Measurements from ENCODE around the gene TRIM59.
"Not testable (repeated sequence)": the region's sequence is repeated elsewhere in the genome, so short reads cannot be mapped to it uniquely, and the experiment has no call there.

The TRIM59 gene

GRCh38 chr3:160454995-160455394, 5.4 kb upstream of the TRIM59 start:
- no peak for DNase-seq

DNA sequence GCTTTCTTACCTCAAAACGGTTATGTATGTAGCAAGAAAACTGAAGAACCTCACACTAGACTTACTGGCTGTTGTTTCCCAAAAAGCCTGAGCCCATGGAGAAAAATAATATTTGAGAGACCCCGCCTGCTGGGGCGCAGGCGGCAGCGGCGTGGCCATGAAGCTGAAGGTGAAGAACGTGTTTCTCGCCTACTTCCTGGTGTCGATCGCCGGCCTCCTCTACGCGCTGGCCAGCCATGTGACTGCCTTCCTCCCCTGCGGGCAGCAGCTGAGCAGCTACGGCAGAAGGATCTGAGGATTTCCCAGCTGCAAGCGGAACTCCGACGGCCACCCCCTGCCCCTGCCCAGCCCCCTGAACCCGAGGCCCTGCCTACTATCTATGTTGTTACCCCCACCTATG, 2.7 kb upstream of the TRIM59 start:
- not testable (repeated sequence) for DNase-seq

- peak; percentile 33 for DNase-seq
These were observed 2.0 kb upstream of the TRIM59 start for GRCh38 chr3:160451602-160452001.

- peak; percentile 96 for DNase-seq
These were observed 1.3 kb upstream of the TRIM59 start for GRCh38 chr3:160450846-160451245.

DNA sequence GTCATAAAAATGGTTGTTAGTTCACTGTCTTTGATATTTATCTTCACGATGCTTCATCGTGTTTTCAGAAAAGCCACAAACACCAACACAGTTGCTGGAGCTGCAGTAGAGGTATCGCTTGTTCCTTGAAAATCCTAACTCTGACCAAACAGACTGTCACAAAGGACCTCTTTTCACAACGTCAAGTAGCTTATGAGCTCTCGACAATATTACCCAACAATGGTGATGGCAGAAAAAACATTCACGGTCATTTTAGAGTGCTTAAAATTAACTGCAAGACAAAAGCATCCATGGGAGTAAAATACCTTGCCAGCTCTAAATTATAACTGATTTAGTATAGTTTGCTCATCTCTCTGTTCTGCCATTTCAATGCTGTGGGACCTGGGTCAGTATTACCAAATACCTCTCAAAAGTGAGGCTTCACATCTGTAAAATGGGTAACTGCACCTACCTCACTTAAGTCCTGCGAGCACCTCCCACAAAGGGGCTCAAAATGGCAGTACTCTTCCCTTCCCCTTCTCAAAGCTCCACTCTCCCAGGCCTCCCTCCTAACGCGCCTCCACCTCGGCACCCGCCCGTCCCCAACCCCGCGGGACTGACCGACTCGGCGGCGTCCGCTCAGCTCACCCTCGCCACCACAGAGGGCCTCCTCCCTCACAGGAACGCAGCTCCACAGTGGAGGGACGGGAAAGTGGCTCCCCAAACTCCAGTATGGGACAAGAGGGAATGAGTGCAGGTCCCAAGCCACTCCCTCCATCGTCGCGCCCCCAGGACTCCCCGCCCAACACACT, 546 bp downstream of the TRIM59 start:
- DNase-seq, result peak; percentile 16

GRCh38 chr3:160447544-160447943, 2.0 kb downstream of the TRIM59 start:
- DNase-seq, result peak; percentile 39

- DNase-seq, result no peak
These were observed 3.0 kb downstream of the TRIM59 start for GRCh38 chr3:160446522-160447056.

- no peak for DNase-seq
These were observed 3.7 kb downstream of the TRIM59 start for GRCh38 chr3:160445854-160446253.

DNA sequence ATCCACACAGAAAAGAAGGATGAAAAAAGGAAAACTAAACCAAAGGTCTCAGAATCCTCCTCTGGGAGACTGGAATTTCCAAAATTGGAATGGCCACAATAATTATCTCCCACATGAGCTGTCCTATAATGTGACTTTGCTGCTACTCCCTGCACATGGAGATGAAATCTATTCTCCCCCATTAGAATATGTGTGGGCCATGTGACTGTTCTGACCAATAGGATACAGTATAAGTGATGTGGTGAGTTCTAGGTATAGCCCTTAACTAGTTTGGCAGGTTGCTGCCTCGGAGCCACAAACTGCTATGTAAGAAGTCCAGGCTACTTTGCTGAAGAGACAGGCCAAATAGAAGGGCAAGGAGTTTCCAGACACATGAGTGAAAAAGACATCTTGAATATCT, 5.2 kb downstream of the TRIM59 start:
- DNase-seq, result no peak

GRCh38 chr3:160440687-160441086, 8.9 kb downstream of the TRIM59 start:
- no peak for DNase-seq

- DNase-seq, result no peak
These were observed 12.5 kb downstream of the TRIM59 start for GRCh38 chr3:160437083-160437455.

DNA sequence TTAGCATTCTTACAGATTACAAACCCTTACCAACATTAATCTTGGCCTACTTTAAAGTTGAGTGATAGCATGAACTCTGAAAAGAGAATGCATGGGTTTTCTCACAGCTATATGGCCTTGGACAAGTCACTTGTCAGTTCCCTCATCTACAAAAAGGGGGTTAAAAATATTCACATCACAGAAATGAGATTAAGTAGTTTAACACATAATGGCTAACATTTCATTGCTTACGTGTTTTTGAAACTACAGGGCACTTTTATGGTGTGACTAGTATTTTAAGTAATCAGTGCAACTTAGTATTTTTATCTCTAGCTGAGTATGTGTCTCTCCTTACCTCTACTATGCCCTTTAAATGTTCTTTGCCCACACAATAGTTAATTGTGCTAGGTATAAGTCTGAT, 13.8 kb downstream of the TRIM59 start:
- DNase-seq, result no peak

GRCh38 chr3:160435095-160435494, 14.5 kb downstream of the TRIM59 start:
- no peak for DNase-seq

DNA sequence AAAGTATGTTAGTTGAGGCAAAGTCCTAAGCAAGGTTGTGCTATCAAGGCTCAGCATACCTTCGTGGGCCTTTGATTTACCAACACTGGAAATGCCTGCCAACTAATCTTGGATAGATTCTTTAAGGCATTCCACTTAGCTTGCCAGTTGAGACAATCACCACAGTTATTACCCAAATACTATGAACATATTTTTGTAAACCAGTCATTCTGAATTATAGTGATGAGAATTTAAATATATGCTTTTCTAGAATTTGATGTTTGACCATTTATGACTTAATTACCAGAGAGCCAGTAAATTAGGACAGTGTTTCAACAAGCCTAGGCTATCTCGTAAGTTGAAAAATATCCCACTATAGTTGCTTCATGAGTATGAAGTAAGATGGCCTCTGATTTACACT, 15.5 kb downstream of the TRIM59 start:
- peak; percentile 70 for DNase-seq

- no peak for DNase-seq
These were observed 21.7 kb downstream of the TRIM59 start for GRCh38 chr3:160427832-160428424.

GRCh38 chr3:160417311-160417710, 32.3 kb downstream of the TRIM59 start:
- DNase-seq, result no peak

GRCh38 chr3:160413613-160414248, 35.9 kb downstream of the TRIM59 start:
- peak; percentile 80 for DNase-seq

GRCh38 chr3:160412477-160412876, 37.1 kb downstream of the TRIM59 start:
- no peak for DNase-seq

GRCh38 chr3:160409812-160410610, 39.6 kb downstream of the TRIM59 start:
- DNase-seq, result no peak

GRCh38 chr3:160403796-160404470, 45.7 kb downstream of the TRIM59 start:
- no peak for DNase-seq

- DNase-seq, result no peak
These were observed 46.5 kb downstream of the TRIM59 start for GRCh38 chr3:160403028-160403545.
